ENCODE results near the gene ENO2.

Gene ENO2

GRCh38 chr12:6935371-6936193 lies 21.2 kb downstream of the ENO2 start:
- peak; percentile 10 for DNase-seq

- no peak for DNase-seq
These were observed 21.8 kb downstream of the ENO2 start for GRCh38 chr12:6936194-6936635.

GRCh38 chr12:6936636-6937480 lies 22.5 kb downstream of the ENO2 start:
- peak; percentile 80 for DNase-seq

GRCh38 chr12:6937481-6938352 lies 23.3 kb downstream of the ENO2 start:
- DNase-seq = peak; percentile 94

- DNase-seq = peak; percentile 16
These were observed 24.2 kb downstream of the ENO2 start for GRCh38 chr12:6938353-6939190.

- DNase-seq = no peak
These were observed 24.8 kb downstream of the ENO2 start for GRCh38 chr12:6939191-6939540.

- DNase-seq = peak; percentile 1
These were observed 26.9 kb downstream of the ENO2 start for GRCh38 chr12:6941267-6941666.

- peak; percentile 2 for DNase-seq
These were observed 27.4 kb downstream of the ENO2 start for GRCh38 chr12:6941782-6942181.

- DNase-seq = no peak
These were observed 27.9 kb downstream of the ENO2 start for GRCh38 chr12:6942331-6942665.

GRCh38 chr12:6943389-6943721 lies 29.0 kb downstream of the ENO2 start:
- DNase-seq = peak; percentile 81

GRCh38 chr12:6943722-6944380 lies 29.5 kb downstream of the ENO2 start, which contains the start of the genes C12orf57 and RNU7-1:
C12orf57 (plus strand) TSS chr12:6944022; CDS start chr12:6944122, 100 bp downstream.
RNU7-1 (plus strand) TSS chr12:6943816.
- peak; percentile 87 for DNase-seq

GRCh38 chr12:6944381-6945186 lies 30.2 kb downstream of the ENO2 start:
- DNase-seq = peak; percentile 94

GRCh38 chr12:6945613-6946012 lies 31.2 kb downstream of the ENO2 start:
- no peak for DNase-seq

- peak; percentile 86 for DNase-seq
These were observed 31.9 kb downstream of the ENO2 start for GRCh38 chr12:6946033-6946919.

- DNase-seq = no peak
These were observed 32.6 kb downstream of the ENO2 start for GRCh38 chr12:6946920-6947374.

GRCh38 chr12:6947615-6948014 lies 33.2 kb downstream of the ENO2 start:
- no peak for DNase-seq

GRCh38 chr12:6948873-6949594 lies 34.7 kb downstream of the ENO2 start:
- peak; percentile 46 for DNase-seq

- peak; percentile 61 for DNase-seq
These were observed 36.0 kb downstream of the ENO2 start for GRCh38 chr12:6950401-6950801.

Measured in stimulated activated CD4-positive, alpha-beta T cell treated with anti-CD3 and anti-CD28 coated beads, Interleukin-15, amount 100 ng/mL, for 24 hours (primary cell).